GM12878 (cell line): ENCODE measurements around the gene PRSS1. TPM values are rescaled to one million over a fixed set of nuclear protein-coding genes. Genes with fewer than 3 reads are reported as not detected.

Source experiments
- ATAC-seq: fragments of 200-7000 bp; cut with Tn5 transposase; 3 replicates; pipeline ENCODE4 v1.9.1; 2020; ENCODE audit warnings: mild to moderate bottlenecking, moderate library complexity
- BruUV-seq: library from RNA; stranded (reverse); fragments of 400-500 nt; replicated peaks from 2 replicates; lab custom pipeline; 2021; lab: Mats Ljungman, UMichigan
- CTCF ChIA-PET: fragments of 300-600 bp; sonication (Branson Sonifier 250); formaldehyde crosslinking; extraction: SDS; loops from one replicate; lab custom pipeline; 2021; ENCODE audit warnings: inconsistent platforms; lab: Yijun Ruan, JAX
- POLR2A ChIA-PET: fragments of 350-600 bp; formaldehyde crosslinking; extraction: SDS; loops from one replicate; lab custom pipeline; 2021; ENCODE audit warnings: inconsistent platforms; lab: Charles Lee
- RAD21 ChIA-PET: fragments of 300-600 bp; sonication (Branson Sonifier 250); formaldehyde crosslinking; loops from one replicate; lab custom pipeline; 2023; ENCODE audit warnings: antibody characterized with exemption; ENCODE audit not compliant: unreplicated experiment; lab: Charles Lee
- SMC1A ChIA-PET: fragments of 300-600 bp; sonication (Branson Sonifier 250); formaldehyde crosslinking; loops from one replicate; lab custom pipeline; 2023; ENCODE audit not compliant: unreplicated experiment, uncharacterized antibody; lab: Charles Lee
- DNase-seq: peaks from one replicate; pipeline ENCODE4 v3.0.0-alpha.2; 2011; ENCODE audit warnings: low read depth, low spot score
- FAIRE-seq: peaks from 3 replicates; lab custom pipeline; 2011; peaks lifted over from hg19 to GRCh38; lab: Jason Lieb, UNC
- H2AFZ ChIP-seq: 2 replicates; pipeline ENCODE4 v1.6.0; 2011; ENCODE audit warnings: low read depth, low read length, control low read depth; ENCODE audit not compliant: control insufficient read depth
- H3K27ac ChIP-seq: 2 replicates; pipeline ENCODE4 v1.5.1; 2011; ENCODE audit warnings: control low read depth; ENCODE audit not compliant: control insufficient read depth, insufficient read depth
- H3K27me3 ChIP-seq, 2 experiments: replicated peaks in 1 of 2; 2 replicates each; pipeline versions ENCODE4 v1.6.0 to v1.6.1; 2011; ENCODE audit warnings: low read length in 1 of 2; ENCODE audit not compliant: control insufficient read depth in 2 of 2, insufficient read depth in 2 of 2
- H3K36me3 ChIP-seq, 2 experiments: 2 replicates each; pipeline ENCODE4 v1.5.1; 2011; ENCODE audit warnings: low read length in 1 of 2; ENCODE audit not compliant: control insufficient read depth in 2 of 2, insufficient read depth in 2 of 2
- H3K4me1 ChIP-seq: 2 replicates; pipeline ENCODE4 v1.6.1; 2011; ENCODE audit warnings: mild to moderate bottlenecking, low read length, moderate library complexity, mixed read lengths; ENCODE audit not compliant: control insufficient read depth, insufficient read depth
- H3K4me2 ChIP-seq: 2 replicates; pipeline ENCODE4 v1.6.0; 2011; ENCODE audit warnings: control low read depth; ENCODE audit not compliant: control insufficient read depth, insufficient read depth
- H3K4me3 ChIP-seq: fragments of 200-600 bp; sonication (generic); 2 replicates; pipeline ENCODE4 v1.5.1; 2016
- H3K79me2 ChIP-seq: 2 replicates; pipeline ENCODE4 v1.6.0; 2011; ENCODE audit warnings: low read length; ENCODE audit not compliant: control insufficient read depth, insufficient read depth
- H3K9ac ChIP-seq: 2 replicates; pipeline ENCODE4 v1.8.0; 2011; ENCODE audit warnings: low read length, control low read depth, mixed read lengths; ENCODE audit not compliant: control insufficient read depth, insufficient read depth
- H3K9me3 ChIP-seq: replicated peaks from 3 replicates; pipeline ENCODE4 v1.5.1; 2011; ENCODE audit warnings: mild to moderate bottlenecking, low read length; ENCODE audit not compliant: control insufficient read depth, insufficient read depth
- H4K20me1 ChIP-seq: 2 replicates; pipeline ENCODE4 v1.6.0; 2011; ENCODE audit not compliant: control insufficient read depth, insufficient read depth
- JUNB ChIP-seq: IDR thresholded peaks from 2 replicates; pipeline ENCODE4 v1.6.1; 2016; ENCODE audit warnings: antibody characterized with exemption, mild to moderate bottlenecking
- JUND ChIP-seq: IDR thresholded peaks from 2 replicates; pipeline ENCODE4 v1.6.1; 2012; ENCODE audit warnings: low read depth, mild to moderate bottlenecking, low read length, improper control_type of control experiment, moderate library complexity
- MEF2A ChIP-seq: IDR thresholded peaks from 2 replicates; pipeline ENCODE4 v1.6.1; 2011; ENCODE audit warnings: low read depth, mild to moderate bottlenecking, low read length, moderate library complexity; ENCODE audit not compliant: insufficient read depth
- NFYA ChIP-seq: IDR thresholded peaks from 2 replicates; pipeline ENCODE4 v1.6.1; 2011; ENCODE audit warnings: low read depth, mild to moderate bottlenecking, low read length, improper control_type of control experiment, borderline replicate concordance
- NR2C1 ChIP-seq: fragments of 450-650 bp; IDR thresholded peaks from 2 replicates; pipeline ENCODE4 v1.6.1; 2017; ENCODE audit warnings: antibody characterized with exemption, mild to moderate bottlenecking, moderate library complexity
- TBL1XR1 ChIP-seq: IDR thresholded peaks from 2 replicates; pipeline ENCODE4 v1.6.1; 2012; ENCODE audit warnings: low read depth, low read length, improper control_type of control experiment
- WGBS: methylation state at CpG from one replicate; pipeline ENCODE4 v1.1.6; 2016; ENCODE audit warnings: low lambda C conversion rate; ENCODE audit not compliant: insufficient replicate concordance, insufficient coverage; ENCODE audit errors: missing lambda C conversion rate; 5-methylcytosine and 5-hydroxymethylcytosine counted together
- in situ Hi-C: fragments of 300-500 bp; cut with MboI; formaldehyde crosslinking; loops from 9 replicates; pipeline ENCODE4 v1.14.3; 2018; ENCODE audit warnings: mixed read lengths
- intact Hi-C: fragments of 100-400 bp; cut with micrococcal nuclease; formaldehyde crosslinking; loops from one replicate; pipeline ENCODE4 v1.14.2; 2022; ENCODE audit not compliant: unreplicated experiment
- polyA plus RNA-seq, 11 experiments: library from polyadenylated mRNA; depleted of rRNA in 4 of 11; unstranded in 6 of 11; stranded (reverse) in 5 of 11; fragments of >200 nt; fragmentation: Nextera tagmentation in 4 of 11; fragmentation: Illumina TruSeq in 1 of 11; extraction: Ambion mirVana in 4 of 11; extraction: Trizol in 1 of 11; gene quantifications; 1 replicate in 1 of 11; 2 replicates in 10 of 11; pipeline versions ENCODE4 v1.2.1 to v1.2.3, GENCODE V29; 2011 to 2016; ENCODE audit warnings: inconsistent platforms in 2 of 11, missing spikeins in 2 of 11, low read depth in 1 of 11
- total RNA-seq, 4 experiments: library from RNA; depleted of rRNA in 3 of 4; stranded (reverse); fragments of >200 nt in 3 of 4; fragmentation: Illumina TruSeq in 1 of 4; extraction: Trizol in 1 of 4; gene quantifications; 2 replicates each; pipeline versions ENCODE4 v1.2.1 to v1.2.3, GENCODE V29; 2013 to 2021
- TF ChIP-seq, protein P1 (sequence below): fragments of 450-650 bp; IDR thresholded peaks from 2 replicates; pipeline ENCODE4 v1.6.1; 2016; ENCODE audit warnings: mild to moderate bottlenecking, moderate library complexity, borderline replicate concordance
- TF ChIP-seq, protein P2 (sequence below), 3 experiments: IDR thresholded peaks in 2 of 3; conservative IDR thresholded peaks in 1 of 3; 2 replicates each; pipeline ENCODE4 v1.5.1; 2011; ENCODE audit warnings: low read depth in 3 of 3, low read length in 3 of 3, mild to moderate bottlenecking in 3 of 3, control low read depth in 2 of 3, moderate library complexity in 2 of 3, inconsistent platforms in 1 of 3, mixed read lengths in 1 of 3; ENCODE audit not compliant: control insufficient read depth in 2 of 3, insufficient read depth in 1 of 3; ENCODE audit errors: extremely low read depth in 1 of 3
- TF ChIP-seq, protein P3 (sequence below): IDR thresholded peaks from 2 replicates; pipeline ENCODE4 v1.6.1; 2012; ENCODE audit warnings: improper control_type of control experiment, low read depth, low read length; ENCODE audit not compliant: insufficient replicate concordance

The PRSS1 gene
- total and polyA plus RNA-seq, 10 of the 15 experiments (the other 5 are each of a cell fraction or from before 2014, with no cell fraction given), result 11.9 TPM; not detected in 9

DNA sequence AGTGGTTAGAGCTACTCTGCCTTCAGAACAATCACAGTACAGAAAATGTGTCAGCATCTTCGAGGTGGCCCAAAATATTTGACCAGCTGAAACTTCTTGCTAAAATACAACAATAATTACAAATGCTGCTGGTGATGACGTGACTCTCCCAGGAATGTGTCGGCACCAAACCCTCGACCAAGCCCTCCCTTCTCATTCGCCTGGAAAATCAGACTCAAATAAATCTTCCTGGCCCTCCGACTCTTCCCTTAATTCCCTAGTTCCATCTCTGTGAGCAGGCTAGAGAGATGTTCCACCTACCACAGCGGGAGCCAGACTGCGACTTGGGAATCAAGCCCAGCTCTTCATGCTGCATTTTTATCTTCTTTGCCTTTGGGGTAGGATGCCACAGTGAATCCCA is 25.6 kb downstream of the PRSS1 start:
- ChIA-PET SMC1A (interaction anchor here (0.7 to 5.3 kb wide), 9 partner anchors 8 to 68 kb away, joined by 3 to 44 read pairs (median 4); no protein-coding TSS in a partner anchor), POLR2A (interaction anchor here (0.7 to 1.5 kb wide), 2 partner anchors 10 to 33 kb away, joined by 3 to 4 read pairs; no protein-coding TSS in a partner anchor), CTCF (interaction anchor here (0.8 to 6.0 kb wide), 4 partner anchors 8 to 143 kb away, joined by 3 to 53 read pairs (median 4); no protein-coding TSS in a partner anchor), RAD21 (interaction anchor here (1.1 to 7.3 kb wide), 3 partner anchors 9 to 60 kb away, joined by 3 to 118 read pairs (median 51); no protein-coding TSS in a partner anchor)
- H3K4me2 ChIP-seq, result no peak overlapping the region
- DNase-seq (no peak), ATAC-seq (no peak), FAIRE-seq (no peak)
- no peaks in the 10 kb centered on the region for H3K27me3 ChIP-seq
- no TSS peak for BruUV-seq
- 27% methylated on average over 8 of the region's 8 CpGs for WGBS
- H2AFZ ChIP-seq, result no peak overlapping the region
- no peaks in the 10 kb centered on the region for H4K20me1 ChIP-seq
- no peak overlapping the region for H3K9ac ChIP-seq
- H3K36me3 ChIP-seq, result no peaks in the 10 kb centered on the region
- in situ Hi-C loops, result no loop called here
- H3K9me3 ChIP-seq, result no peaks in the 10 kb centered on the region; the same call in 2 of the 3 replicates
- H3K4me1 ChIP-seq, result peaks cover 19% of the 10 kb centered on the region
- intact Hi-C loops, result no loop called here
- H3K79me2 ChIP-seq, result no peaks in the 10 kb centered on the region
- H3K4me3 ChIP-seq, result no peak overlapping the region
- no peak overlapping the region for H3K27ac ChIP-seq
- TF ChIP-seq JUND (no peak), NR2C1 (no peak), JUNB (no peak), MEF2A (no peak), TBL1XR1 (no peak), NFYA (no peak)
- TF ChIP-seq, protein P1, sequence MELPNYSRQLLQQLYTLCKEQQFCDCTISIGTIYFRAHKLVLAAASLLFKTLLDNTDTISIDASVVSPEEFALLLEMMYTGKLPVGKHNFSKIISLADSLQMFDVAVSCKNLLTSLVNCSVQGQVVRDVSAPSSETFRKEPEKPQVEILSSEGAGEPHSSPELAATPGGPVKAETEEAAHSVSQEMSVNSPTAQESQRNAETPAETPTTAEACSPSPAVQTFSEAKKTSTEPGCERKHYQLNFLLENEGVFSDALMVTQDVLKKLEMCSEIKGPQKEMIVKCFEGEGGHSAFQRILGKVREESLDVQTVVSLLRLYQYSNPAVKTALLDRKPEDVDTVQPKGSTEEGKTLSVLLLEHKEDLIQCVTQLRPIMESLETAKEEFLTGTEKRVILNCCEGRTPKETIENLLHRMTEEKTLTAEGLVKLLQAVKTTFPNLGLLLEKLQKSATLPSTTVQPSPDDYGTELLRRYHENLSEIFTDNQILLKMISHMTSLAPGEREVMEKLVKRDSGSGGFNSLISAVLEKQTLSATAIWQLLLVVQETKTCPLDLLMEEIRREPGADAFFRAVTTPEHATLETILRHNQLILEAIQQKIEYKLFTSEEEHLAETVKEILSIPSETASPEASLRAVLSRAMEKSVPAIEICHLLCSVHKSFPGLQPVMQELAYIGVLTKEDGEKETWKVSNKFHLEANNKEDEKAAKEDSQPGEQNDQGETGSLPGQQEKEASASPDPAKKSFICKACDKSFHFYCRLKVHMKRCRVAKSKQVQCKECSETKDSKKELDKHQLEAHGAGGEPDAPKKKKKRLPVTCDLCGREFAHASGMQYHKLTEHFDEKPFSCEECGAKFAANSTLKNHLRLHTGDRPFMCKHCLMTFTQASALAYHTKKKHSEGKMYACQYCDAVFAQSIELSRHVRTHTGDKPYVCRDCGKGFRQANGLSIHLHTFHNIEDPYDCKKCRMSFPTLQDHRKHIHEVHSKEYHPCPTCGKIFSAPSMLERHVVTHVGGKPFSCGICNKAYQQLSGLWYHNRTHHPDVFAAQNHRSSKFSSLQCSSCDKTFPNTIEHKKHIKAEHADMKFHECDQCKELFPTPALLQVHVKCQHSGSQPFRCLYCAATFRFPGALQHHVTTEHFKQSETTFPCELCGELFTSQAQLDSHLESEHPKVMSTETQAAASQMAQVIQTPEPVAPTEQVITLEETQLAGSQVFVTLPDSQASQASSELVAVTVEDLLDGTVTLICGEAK, result no peak
- TF ChIP-seq, protein P2, sequence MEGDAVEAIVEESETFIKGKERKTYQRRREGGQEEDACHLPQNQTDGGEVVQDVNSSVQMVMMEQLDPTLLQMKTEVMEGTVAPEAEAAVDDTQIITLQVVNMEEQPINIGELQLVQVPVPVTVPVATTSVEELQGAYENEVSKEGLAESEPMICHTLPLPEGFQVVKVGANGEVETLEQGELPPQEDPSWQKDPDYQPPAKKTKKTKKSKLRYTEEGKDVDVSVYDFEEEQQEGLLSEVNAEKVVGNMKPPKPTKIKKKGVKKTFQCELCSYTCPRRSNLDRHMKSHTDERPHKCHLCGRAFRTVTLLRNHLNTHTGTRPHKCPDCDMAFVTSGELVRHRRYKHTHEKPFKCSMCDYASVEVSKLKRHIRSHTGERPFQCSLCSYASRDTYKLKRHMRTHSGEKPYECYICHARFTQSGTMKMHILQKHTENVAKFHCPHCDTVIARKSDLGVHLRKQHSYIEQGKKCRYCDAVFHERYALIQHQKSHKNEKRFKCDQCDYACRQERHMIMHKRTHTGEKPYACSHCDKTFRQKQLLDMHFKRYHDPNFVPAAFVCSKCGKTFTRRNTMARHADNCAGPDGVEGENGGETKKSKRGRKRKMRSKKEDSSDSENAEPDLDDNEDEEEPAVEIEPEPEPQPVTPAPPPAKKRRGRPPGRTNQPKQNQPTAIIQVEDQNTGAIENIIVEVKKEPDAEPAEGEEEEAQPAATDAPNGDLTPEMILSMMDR (IDR thresholded peaks at IDR 0.05 in 2 of 3, conservative IDR thresholded peaks at IDR 0.05 in 1 of 3; ENCODE audit: control insufficient read depth in 2 of 3, extremely low read depth in 1 of 3, insufficient read depth in 1 of 3, low read depth in 3 of 3, low read length in 3 of 3), result no peak
- TF ChIP-seq, protein P3, sequence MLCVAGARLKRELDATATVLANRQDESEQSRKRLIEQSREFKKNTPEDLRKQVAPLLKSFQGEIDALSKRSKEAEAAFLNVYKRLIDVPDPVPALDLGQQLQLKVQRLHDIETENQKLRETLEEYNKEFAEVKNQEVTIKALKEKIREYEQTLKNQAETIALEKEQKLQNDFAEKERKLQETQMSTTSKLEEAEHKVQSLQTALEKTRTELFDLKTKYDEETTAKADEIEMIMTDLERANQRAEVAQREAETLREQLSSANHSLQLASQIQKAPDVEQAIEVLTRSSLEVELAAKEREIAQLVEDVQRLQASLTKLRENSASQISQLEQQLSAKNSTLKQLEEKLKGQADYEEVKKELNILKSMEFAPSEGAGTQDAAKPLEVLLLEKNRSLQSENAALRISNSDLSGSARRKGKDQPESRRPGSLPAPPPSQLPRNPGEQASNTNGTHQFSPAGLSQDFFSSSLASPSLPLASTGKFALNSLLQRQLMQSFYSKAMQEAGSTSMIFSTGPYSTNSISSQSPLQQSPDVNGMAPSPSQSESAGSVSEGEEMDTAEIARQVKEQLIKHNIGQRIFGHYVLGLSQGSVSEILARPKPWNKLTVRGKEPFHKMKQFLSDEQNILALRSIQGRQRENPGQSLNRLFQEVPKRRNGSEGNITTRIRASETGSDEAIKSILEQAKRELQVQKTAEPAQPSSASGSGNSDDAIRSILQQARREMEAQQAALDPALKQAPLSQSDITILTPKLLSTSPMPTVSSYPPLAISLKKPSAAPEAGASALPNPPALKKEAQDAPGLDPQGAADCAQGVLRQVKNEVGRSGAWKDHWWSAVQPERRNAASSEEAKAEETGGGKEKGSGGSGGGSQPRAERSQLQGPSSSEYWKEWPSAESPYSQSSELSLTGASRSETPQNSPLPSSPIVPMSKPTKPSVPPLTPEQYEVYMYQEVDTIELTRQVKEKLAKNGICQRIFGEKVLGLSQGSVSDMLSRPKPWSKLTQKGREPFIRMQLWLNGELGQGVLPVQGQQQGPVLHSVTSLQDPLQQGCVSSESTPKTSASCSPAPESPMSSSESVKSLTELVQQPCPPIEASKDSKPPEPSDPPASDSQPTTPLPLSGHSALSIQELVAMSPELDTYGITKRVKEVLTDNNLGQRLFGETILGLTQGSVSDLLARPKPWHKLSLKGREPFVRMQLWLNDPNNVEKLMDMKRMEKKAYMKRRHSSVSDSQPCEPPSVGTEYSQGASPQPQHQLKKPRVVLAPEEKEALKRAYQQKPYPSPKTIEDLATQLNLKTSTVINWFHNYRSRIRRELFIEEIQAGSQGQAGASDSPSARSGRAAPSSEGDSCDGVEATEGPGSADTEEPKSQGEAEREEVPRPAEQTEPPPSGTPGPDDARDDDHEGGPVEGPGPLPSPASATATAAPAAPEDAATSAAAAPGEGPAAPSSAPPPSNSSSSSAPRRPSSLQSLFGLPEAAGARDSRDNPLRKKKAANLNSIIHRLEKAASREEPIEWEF, result no peak
